Erythroblast (primary cell): Measurements from ENCODE around the gene MYO16.

Experiments used
- DNase-seq, 2 experiments: peaks; one replicate each; lab custom pipeline; 2025; lab: John Stamatoyannopoulos, UW
- GATA1 ChIP-seq: IDR thresholded peaks from 2 replicates; pipeline ENCODE4 v1.6.1; 2011; ENCODE audit warnings: low read depth, mild to moderate bottlenecking, control low read depth, low read length, moderate library complexity
- POLR2A ChIP-seq: IDR thresholded peaks from 2 replicates; pipeline ENCODE4 v1.6.1; 2011; ENCODE audit warnings: mild to moderate bottlenecking, low read length

The MYO16 gene

GRCh38 chr13:108629181-108629752, at the start of gene MYO16:
MYO16 (plus strand) TSS chr13:108629611; CDS start chr13:108629845, 234 bp downstream.
- DNase-seq, result no peak
- TF ChIP-seq GATA1, result no peak
- no peak for TF ChIP-seq POLR2A

- TF ChIP-seq GATA1 (no peak), POLR2A (no peak)
- no peak for DNase-seq
Observed at GRCh38 chr13:108586826-108587225, 42.6 kb upstream of the MYO16 start.

- no peak for TF ChIP-seq POLR2A
- no peak for TF ChIP-seq GATA1
- DNase-seq, result no peak
Observed at GRCh38 chr13:108588516-108588915, 40.9 kb upstream of the MYO16 start.

GRCh38 chr13:108594153-108594552, 35.3 kb upstream of the MYO16 start:
- no peak for DNase-seq
- TF ChIP-seq POLR2A (no peak), GATA1 (no peak)

GRCh38 chr13:108595436-108596274, 33.8 kb upstream of the MYO16 start:
- TF ChIP-seq POLR2A, result no peak
- TF ChIP-seq GATA1, result no peak
- DNase-seq, result no peak

GRCh38 chr13:108597943-108598342, 31.5 kb upstream of the MYO16 start:
- TF ChIP-seq GATA1 (no peak), POLR2A (no peak)
- DNase-seq, result no peak

- TF ChIP-seq GATA1 (no peak), POLR2A (no peak)
- no peak for DNase-seq
Observed at GRCh38 chr13:108606424-108606823, 23.0 kb upstream of the MYO16 start.

GRCh38 chr13:108609353-108609752, 20.1 kb upstream of the MYO16 start:
- DNase-seq, result peak; percentile 1 to 2
- TF ChIP-seq POLR2A, result no peak
- no peak for TF ChIP-seq GATA1

- peak in 1 of 2 experiments; percentile 4 for DNase-seq
- TF ChIP-seq GATA1 (no peak), POLR2A (no peak)
Observed at GRCh38 chr13:108610507-108610906, 18.9 kb upstream of the MYO16 start.

GRCh38 chr13:108615241-108615640, 14.2 kb upstream of the MYO16 start:
- DNase-seq, result no peak
- TF ChIP-seq GATA1 (no peak), POLR2A (no peak)

- no peak for DNase-seq
- TF ChIP-seq POLR2A, result no peak
- TF ChIP-seq GATA1, result no peak
Observed at GRCh38 chr13:108618233-108618632, 11.2 kb upstream of the MYO16 start.

- TF ChIP-seq POLR2A (no peak), GATA1 (no peak)
- DNase-seq, result no peak
Observed at GRCh38 chr13:108621462-108621861, 7.9 kb upstream of the MYO16 start.

GRCh38 chr13:108624108-108624507, 5.3 kb upstream of the MYO16 start:
- no peak for DNase-seq
- TF ChIP-seq GATA1, result no peak
- no peak for TF ChIP-seq POLR2A

- TF ChIP-seq POLR2A (no peak), GATA1 (no peak)
- no peak for DNase-seq
Observed at GRCh38 chr13:108624979-108625378, 4.4 kb upstream of the MYO16 start.

- no peak for DNase-seq
- TF ChIP-seq GATA1 (no peak), POLR2A (no peak)
Observed at GRCh38 chr13:108629988-108630387, 577 bp downstream of the MYO16 start.
